Loucy (cell line): ENCODE measurements around the gene CHST1.

Source experiments
- EZH2phosphoT487 ChIP-seq: fragments of 200-600 bp; IDR thresholded peaks from 2 replicates; pipeline ENCODE4 v1.6.1; 2018; ENCODE audit warnings: antibody characterized with exemption, mild to moderate bottlenecking, moderate library complexity, borderline replicate concordance
- TF ChIP-seq, protein P1 (sequence below): fragments of 200-600 bp; sonication (generic); conservative IDR thresholded peaks from 2 replicates; pipeline ENCODE4 v1.5.1; 2014; ENCODE audit warnings: mild to moderate bottlenecking, antibody characterized with exemption, low read length

DNA sequence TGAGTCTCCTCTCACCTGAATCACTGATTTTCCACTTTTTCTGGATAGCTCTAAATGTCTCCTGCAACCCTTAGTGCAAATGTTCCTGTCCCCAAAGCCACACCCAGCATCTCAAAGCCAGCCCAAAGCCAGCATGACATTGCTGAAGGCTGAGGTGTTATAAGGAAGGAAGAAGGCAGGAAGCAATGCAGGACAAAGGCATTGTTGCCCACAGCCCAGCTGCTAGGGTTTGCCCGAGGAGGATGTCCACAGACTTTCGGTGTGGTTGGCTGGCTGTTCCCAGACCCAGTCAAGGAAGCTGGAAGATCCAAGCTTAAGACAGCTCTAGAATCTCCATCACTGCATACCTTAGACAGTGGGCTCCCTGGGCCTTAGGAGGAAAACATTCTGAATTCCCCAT, 23.5 kb downstream of the CHST1 start:
- TF ChIP-seq, protein P1, sequence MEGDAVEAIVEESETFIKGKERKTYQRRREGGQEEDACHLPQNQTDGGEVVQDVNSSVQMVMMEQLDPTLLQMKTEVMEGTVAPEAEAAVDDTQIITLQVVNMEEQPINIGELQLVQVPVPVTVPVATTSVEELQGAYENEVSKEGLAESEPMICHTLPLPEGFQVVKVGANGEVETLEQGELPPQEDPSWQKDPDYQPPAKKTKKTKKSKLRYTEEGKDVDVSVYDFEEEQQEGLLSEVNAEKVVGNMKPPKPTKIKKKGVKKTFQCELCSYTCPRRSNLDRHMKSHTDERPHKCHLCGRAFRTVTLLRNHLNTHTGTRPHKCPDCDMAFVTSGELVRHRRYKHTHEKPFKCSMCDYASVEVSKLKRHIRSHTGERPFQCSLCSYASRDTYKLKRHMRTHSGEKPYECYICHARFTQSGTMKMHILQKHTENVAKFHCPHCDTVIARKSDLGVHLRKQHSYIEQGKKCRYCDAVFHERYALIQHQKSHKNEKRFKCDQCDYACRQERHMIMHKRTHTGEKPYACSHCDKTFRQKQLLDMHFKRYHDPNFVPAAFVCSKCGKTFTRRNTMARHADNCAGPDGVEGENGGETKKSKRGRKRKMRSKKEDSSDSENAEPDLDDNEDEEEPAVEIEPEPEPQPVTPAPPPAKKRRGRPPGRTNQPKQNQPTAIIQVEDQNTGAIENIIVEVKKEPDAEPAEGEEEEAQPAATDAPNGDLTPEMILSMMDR, result no peak
- no peak for TF ChIP-seq EZH2phosphoT487
